Esophagus squamous epithelium (tissue), 4 donors: ENCODE data around the gene INMT.

ENCODE experiments used
- POLR2A ChIP-seq, 4 donors: fragments of 450-650 bp; IDR thresholded peaks; one replicate each; pipeline ENCODE4 v1.6.1; 2017; ENCODE audit warnings: antibody characterized with exemption in 4 of 4, mild to moderate bottlenecking in 4 of 4, moderate library complexity in 3 of 4
- TF ChIP-seq, protein P1 (sequence below), 6 experiments: fragments of 450-650 bp in 4 of 6; fragments of 200-600 bp in 2 of 6; sonication (generic) in 2 of 6; IDR thresholded peaks; one replicate each; pipeline ENCODE4 v1.5.1; 2016 to 2019; ENCODE audit warnings: antibody characterized with exemption in 6 of 6, mild to moderate bottlenecking in 4 of 6, moderate library complexity in 4 of 6

DNA sequence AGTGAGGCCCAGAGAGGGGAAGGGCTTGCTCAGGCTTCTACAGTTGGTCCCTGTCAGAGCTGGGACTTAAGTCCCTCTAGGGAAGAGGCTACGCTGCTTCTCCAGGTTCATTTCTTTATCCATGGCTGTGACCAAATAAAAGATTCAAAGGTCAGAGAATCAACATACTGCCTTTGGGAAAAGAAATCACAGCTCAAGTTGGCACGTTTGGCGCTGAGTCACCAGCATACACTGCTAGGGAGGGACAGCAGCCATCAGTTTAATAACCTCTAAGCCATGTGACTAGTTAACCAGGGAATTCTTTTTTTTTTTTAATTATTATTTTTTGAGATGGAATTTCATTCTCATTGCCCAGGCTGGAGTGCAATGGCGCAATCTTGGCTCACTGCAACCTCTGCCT is 41.3 kb upstream of the INMT start:
- TF ChIP-seq, protein P1, sequence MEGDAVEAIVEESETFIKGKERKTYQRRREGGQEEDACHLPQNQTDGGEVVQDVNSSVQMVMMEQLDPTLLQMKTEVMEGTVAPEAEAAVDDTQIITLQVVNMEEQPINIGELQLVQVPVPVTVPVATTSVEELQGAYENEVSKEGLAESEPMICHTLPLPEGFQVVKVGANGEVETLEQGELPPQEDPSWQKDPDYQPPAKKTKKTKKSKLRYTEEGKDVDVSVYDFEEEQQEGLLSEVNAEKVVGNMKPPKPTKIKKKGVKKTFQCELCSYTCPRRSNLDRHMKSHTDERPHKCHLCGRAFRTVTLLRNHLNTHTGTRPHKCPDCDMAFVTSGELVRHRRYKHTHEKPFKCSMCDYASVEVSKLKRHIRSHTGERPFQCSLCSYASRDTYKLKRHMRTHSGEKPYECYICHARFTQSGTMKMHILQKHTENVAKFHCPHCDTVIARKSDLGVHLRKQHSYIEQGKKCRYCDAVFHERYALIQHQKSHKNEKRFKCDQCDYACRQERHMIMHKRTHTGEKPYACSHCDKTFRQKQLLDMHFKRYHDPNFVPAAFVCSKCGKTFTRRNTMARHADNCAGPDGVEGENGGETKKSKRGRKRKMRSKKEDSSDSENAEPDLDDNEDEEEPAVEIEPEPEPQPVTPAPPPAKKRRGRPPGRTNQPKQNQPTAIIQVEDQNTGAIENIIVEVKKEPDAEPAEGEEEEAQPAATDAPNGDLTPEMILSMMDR (IDR thresholded peaks at IDR 0.05) = no peak
- TF ChIP-seq POLR2A (IDR thresholded peaks at IDR 0.05) = no peak
